ENCODE results near the gene MAB21L3. TPM values are rescaled to one million over a fixed set of nuclear protein-coding genes. Genes with fewer than 3 reads are reported as not detected.

Gene MAB21L3
- total and polyA plus RNA-seq, 4 donors = 0.13 to 0.42 (median 0.26) TPM

DNA sequence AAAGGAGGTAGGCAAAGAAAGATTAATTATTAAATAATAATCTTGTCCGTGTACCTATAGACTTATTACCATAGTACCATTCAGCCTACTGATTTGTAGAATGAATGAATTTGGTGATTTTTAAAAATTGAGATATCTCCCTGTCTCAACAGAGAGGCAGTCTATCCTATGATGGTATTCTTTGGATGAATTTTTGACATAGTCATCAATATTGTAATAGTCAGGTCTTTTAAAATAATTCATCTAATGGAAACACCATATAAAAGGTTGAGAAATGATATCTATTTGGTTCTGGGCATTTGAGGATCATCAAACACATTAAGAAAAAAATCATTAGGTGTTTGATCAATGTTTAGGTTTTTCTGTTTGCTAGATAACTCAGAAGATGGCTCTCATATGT, 35.6 kb upstream of the MAB21L3 start:
- Histone ChIP-seq H3K9me3 (ENCODE audit: control insufficient read depth in 4 of 4, low read length in 3 of 4) (no peaks in the 10 kb centered on the region), H3K27ac (ENCODE audit: low read depth in 1 of 2, low read length in 2 of 2) (no peak overlapping the region), H3K4me3 (ENCODE audit: low read depth in 1 of 3, low read length in 3 of 3) (no peak overlapping the region), H3K9ac (ENCODE audit: low read depth in 1 of 2, low read length in 2 of 2) (no peak overlapping the region), H3K27me3 (ENCODE audit: control insufficient read depth in 4 of 4, insufficient read depth in 4 of 4, low read length in 3 of 4) (no peaks in the 10 kb centered on the region), H3K36me3 (ENCODE audit: control insufficient read depth in 4 of 4, insufficient read depth in 3 of 4, low read depth in 1 of 4, low read length in 3 of 4) (no peaks in the 10 kb centered on the region), H3K4me1 (ENCODE audit: control insufficient read depth in 4 of 4, insufficient read depth in 4 of 4, low read length in 3 of 4) (no peaks in the 10 kb centered on the region)
- 0% methylated on average over 1 of the region's 1 CpG for WGBS
- TF ChIP-seq, protein P1, sequence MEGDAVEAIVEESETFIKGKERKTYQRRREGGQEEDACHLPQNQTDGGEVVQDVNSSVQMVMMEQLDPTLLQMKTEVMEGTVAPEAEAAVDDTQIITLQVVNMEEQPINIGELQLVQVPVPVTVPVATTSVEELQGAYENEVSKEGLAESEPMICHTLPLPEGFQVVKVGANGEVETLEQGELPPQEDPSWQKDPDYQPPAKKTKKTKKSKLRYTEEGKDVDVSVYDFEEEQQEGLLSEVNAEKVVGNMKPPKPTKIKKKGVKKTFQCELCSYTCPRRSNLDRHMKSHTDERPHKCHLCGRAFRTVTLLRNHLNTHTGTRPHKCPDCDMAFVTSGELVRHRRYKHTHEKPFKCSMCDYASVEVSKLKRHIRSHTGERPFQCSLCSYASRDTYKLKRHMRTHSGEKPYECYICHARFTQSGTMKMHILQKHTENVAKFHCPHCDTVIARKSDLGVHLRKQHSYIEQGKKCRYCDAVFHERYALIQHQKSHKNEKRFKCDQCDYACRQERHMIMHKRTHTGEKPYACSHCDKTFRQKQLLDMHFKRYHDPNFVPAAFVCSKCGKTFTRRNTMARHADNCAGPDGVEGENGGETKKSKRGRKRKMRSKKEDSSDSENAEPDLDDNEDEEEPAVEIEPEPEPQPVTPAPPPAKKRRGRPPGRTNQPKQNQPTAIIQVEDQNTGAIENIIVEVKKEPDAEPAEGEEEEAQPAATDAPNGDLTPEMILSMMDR (IDR thresholded peaks at IDR 0.05; ENCODE audit: low read depth, low read length, missing input control) = no peak
- TF ChIP-seq HNF4A (conservative IDR thresholded peaks at IDR 0.05) = no peak
- no peak for TF ChIP-seq EGR1 (IDR thresholded peaks at IDR 0.05; ENCODE audit: low read depth in 2 of 2)
- TF ChIP-seq NR2F2 (IDR thresholded peaks at IDR 0.05) = no peak
- no peak for TF ChIP-seq YY1 (IDR thresholded peaks at IDR 0.05)
- TF ChIP-seq JUND (IDR thresholded peaks at IDR 0.05) = no peak
- no peak for TF ChIP-seq TAF1 (conservative IDR thresholded peaks at IDR 0.05)
- TF ChIP-seq, protein P2, sequence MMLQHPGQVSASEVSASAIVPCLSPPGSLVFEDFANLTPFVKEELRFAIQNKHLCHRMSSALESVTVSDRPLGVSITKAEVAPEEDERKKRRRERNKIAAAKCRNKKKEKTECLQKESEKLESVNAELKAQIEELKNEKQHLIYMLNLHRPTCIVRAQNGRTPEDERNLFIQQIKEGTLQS (IDR thresholded peaks at IDR 0.05) = no peak
- no peak for TF ChIP-seq FOXA2 (IDR thresholded peaks at IDR 0.05)
- no peak for TF ChIP-seq HNF4G (IDR thresholded peaks at IDR 0.05)
- TF ChIP-seq, protein P3, sequence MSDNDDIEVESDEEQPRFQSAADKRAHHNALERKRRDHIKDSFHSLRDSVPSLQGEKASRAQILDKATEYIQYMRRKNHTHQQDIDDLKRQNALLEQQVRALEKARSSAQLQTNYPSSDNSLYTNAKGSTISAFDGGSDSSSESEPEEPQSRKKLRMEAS (IDR thresholded peaks at IDR 0.05) = no peak
- DNase-seq (ENCODE audit: low spot score) = no peak

DNA sequence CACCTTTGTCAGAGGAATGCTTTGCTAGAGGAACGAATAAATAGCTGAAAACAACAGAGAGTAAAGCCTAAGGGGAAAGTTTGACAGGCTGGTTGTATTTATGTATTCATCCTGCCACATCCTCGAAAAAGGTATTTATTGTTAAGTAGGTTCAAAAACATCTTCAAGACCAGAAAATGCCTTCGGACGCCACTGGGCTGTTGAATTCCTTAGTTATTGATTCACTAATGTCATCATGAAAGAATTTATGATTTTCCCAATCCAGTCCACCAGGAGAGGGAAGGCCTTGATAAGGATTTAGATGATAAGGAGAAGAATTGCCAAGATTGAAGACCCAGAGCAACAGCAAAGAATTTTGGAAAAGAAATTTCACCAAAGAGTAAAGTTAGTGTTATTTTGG, 35.2 kb upstream of the MAB21L3 start:
- TF ChIP-seq GABPA (IDR thresholded peaks at IDR 0.05 in 1 of 2, conservative IDR thresholded peaks at IDR 0.05 in 1 of 2) = no peak
- no peak for TF ChIP-seq RXRA (IDR thresholded peaks at IDR 0.05)
- TF ChIP-seq HNF4A (conservative IDR thresholded peaks at IDR 0.05) = no peak
- TF ChIP-seq FOXA2 (IDR thresholded peaks at IDR 0.05) = no peak
- TF ChIP-seq, protein P4, sequence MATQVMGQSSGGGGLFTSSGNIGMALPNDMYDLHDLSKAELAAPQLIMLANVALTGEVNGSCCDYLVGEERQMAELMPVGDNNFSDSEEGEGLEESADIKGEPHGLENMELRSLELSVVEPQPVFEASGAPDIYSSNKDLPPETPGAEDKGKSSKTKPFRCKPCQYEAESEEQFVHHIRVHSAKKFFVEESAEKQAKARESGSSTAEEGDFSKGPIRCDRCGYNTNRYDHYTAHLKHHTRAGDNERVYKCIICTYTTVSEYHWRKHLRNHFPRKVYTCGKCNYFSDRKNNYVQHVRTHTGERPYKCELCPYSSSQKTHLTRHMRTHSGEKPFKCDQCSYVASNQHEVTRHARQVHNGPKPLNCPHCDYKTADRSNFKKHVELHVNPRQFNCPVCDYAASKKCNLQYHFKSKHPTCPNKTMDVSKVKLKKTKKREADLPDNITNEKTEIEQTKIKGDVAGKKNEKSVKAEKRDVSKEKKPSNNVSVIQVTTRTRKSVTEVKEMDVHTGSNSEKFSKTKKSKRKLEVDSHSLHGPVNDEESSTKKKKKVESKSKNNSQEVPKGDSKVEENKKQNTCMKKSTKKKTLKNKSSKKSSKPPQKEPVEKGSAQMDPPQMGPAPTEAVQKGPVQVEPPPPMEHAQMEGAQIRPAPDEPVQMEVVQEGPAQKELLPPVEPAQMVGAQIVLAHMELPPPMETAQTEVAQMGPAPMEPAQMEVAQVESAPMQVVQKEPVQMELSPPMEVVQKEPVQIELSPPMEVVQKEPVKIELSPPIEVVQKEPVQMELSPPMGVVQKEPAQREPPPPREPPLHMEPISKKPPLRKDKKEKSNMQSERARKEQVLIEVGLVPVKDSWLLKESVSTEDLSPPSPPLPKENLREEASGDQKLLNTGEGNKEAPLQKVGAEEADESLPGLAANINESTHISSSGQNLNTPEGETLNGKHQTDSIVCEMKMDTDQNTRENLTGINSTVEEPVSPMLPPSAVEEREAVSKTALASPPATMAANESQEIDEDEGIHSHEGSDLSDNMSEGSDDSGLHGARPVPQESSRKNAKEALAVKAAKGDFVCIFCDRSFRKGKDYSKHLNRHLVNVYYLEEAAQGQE (IDR thresholded peaks at IDR 0.05) = no peak
- no peak for TF ChIP-seq YY1 (IDR thresholded peaks at IDR 0.05)
- TF ChIP-seq, protein P5, sequence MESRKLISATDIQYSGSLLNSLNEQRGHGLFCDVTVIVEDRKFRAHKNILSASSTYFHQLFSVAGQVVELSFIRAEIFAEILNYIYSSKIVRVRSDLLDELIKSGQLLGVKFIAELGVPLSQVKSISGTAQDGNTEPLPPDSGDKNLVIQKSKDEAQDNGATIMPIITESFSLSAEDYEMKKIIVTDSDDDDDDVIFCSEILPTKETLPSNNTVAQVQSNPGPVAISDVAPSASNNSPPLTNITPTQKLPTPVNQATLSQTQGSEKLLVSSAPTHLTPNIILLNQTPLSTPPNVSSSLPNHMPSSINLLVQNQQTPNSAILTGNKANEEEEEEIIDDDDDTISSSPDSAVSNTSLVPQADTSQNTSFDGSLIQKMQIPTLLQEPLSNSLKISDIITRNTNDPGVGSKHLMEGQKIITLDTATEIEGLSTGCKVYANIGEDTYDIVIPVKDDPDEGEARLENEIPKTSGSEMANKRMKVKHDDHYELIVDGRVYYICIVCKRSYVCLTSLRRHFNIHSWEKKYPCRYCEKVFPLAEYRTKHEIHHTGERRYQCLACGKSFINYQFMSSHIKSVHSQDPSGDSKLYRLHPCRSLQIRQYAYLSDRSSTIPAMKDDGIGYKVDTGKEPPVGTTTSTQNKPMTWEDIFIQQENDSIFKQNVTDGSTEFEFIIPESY (IDR thresholded peaks at IDR 0.05) = no peak
- TF ChIP-seq, protein P1 (IDR thresholded peaks at IDR 0.05; ENCODE audit: low read depth, low read length, missing input control) = no peak
- no peaks in the 10 kb centered on the region for H3K36me3 ChIP-seq (ENCODE audit: control insufficient read depth in 4 of 4, insufficient read depth in 3 of 4, low read depth in 1 of 4, low read length in 3 of 4)
- no peak overlapping the region for H3K27ac ChIP-seq (ENCODE audit: low read depth in 1 of 2, low read length in 2 of 2)
- DNase-seq (ENCODE audit: low spot score) = no peak
- no peaks in the 10 kb centered on the region for H3K9me3 ChIP-seq (ENCODE audit: control insufficient read depth in 4 of 4, low read length in 3 of 4)
- WGBS = 86% methylated on average over 4 of the region's 4 CpGs
- no peak overlapping the region for H3K9ac ChIP-seq (ENCODE audit: low read depth in 1 of 2, low read length in 2 of 2)
- H3K4me3 ChIP-seq (ENCODE audit: low read depth in 1 of 3, low read length in 3 of 3) = no peak overlapping the region
- no peaks in the 10 kb centered on the region for H3K27me3 ChIP-seq (ENCODE audit: control insufficient read depth in 4 of 4, insufficient read depth in 4 of 4, low read length in 3 of 4)
- H3K4me1 ChIP-seq (ENCODE audit: control insufficient read depth in 4 of 4, insufficient read depth in 4 of 4, low read length in 3 of 4) = no peaks in the 10 kb centered on the region
